LNCaP clone FGC (cell line): Measurements from ENCODE around the gene CFAP251.

Experiments
- DNase-seq: peaks from one replicate; pipeline ENCODE4 v3.0.0-alpha.2; 2011; ENCODE audit warnings: low read depth
- H3K4me3 ChIP-seq: 2 replicates; pipeline ENCODE4 v1.5.1; 2011; ENCODE audit warnings: mild to moderate bottlenecking, low read depth, low read length, control low read depth
- TF ChIP-seq, protein P1 (sequence below): IDR thresholded peaks from 2 replicates; pipeline ENCODE4 v1.5.1; 2012; ENCODE audit warnings: mild to moderate bottlenecking; ENCODE audit not compliant: control insufficient read depth, insufficient read depth; ENCODE audit errors: extremely low read depth

CFAP251 gene

DNA sequence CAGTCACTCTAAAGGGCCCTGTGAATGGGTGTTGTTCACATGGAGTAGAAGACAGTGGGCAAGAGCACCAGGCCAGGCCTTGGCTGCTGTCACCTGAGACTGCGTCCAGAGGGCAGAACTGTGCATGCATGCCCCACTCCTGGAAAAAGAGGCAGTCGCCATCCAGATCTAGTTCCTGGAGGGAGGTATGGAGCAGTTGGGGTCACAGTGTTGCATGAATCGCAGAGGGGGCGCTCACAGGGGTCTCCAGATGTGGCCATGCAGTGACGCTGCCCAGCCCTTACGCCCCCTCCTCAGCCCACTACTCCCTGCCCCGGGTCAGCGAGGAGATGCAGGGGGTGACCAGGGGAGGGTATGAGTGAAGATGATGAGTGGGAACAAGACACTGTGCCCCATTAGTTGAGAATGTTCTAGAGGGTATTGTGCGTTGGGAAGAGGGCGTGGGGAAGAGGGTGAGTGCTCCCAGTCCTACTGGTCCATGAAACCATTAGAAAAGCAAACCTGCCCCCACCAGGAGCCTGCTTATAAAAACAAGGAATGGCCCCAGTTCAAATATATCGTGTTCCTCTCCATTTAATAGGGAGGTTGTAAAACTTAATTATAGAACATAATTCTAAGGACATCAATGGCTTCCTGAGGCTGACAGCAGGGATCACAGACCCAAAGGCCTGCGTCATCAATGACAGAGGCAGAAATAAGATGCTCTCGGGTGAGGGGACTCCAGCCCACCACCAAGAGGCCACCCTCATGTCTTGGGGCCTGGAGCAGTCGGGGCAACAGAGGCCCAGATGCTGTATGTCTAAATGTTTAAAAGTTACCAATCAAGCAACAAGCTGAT, 71.1 kb downstream of the CFAP251 start:
- peak; percentile 27 for DNase-seq
- TF ChIP-seq, protein P1, sequence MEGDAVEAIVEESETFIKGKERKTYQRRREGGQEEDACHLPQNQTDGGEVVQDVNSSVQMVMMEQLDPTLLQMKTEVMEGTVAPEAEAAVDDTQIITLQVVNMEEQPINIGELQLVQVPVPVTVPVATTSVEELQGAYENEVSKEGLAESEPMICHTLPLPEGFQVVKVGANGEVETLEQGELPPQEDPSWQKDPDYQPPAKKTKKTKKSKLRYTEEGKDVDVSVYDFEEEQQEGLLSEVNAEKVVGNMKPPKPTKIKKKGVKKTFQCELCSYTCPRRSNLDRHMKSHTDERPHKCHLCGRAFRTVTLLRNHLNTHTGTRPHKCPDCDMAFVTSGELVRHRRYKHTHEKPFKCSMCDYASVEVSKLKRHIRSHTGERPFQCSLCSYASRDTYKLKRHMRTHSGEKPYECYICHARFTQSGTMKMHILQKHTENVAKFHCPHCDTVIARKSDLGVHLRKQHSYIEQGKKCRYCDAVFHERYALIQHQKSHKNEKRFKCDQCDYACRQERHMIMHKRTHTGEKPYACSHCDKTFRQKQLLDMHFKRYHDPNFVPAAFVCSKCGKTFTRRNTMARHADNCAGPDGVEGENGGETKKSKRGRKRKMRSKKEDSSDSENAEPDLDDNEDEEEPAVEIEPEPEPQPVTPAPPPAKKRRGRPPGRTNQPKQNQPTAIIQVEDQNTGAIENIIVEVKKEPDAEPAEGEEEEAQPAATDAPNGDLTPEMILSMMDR, result 0 out of 2 replicates have a peak, but pooled peaks have one; percentile 13
- H3K4me3 ChIP-seq, result no peak overlapping the region

DNA sequence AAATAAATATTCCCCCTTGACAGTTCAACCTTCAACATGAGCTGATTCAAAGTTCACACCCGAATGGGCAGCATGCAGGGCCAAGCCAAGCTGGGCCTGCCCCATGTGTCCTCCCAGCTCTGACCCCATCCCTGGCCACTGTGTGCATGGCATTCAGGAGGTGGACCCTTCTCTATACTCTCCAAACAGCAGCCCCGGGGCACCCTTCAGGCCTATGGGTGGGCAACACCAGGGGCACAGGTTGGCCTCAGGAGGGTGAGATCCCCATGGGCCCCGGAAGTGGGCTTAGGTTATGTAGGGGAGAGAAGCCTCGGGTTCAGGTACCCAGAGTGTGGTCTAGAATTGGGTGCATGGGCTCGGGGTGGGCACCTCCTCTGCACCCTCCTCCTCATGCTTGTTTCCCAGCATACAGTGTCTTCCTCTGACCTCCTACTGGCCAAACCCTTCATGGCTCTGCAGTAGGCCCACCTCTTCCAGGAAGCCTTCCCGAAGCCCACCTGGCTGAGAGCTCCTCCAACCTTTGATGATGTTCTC, 71.8 kb downstream of the CFAP251 start:
- no peak overlapping the region for H3K4me3 ChIP-seq
- DNase-seq, result no peak
- TF ChIP-seq, protein P1, result no peak

DNA sequence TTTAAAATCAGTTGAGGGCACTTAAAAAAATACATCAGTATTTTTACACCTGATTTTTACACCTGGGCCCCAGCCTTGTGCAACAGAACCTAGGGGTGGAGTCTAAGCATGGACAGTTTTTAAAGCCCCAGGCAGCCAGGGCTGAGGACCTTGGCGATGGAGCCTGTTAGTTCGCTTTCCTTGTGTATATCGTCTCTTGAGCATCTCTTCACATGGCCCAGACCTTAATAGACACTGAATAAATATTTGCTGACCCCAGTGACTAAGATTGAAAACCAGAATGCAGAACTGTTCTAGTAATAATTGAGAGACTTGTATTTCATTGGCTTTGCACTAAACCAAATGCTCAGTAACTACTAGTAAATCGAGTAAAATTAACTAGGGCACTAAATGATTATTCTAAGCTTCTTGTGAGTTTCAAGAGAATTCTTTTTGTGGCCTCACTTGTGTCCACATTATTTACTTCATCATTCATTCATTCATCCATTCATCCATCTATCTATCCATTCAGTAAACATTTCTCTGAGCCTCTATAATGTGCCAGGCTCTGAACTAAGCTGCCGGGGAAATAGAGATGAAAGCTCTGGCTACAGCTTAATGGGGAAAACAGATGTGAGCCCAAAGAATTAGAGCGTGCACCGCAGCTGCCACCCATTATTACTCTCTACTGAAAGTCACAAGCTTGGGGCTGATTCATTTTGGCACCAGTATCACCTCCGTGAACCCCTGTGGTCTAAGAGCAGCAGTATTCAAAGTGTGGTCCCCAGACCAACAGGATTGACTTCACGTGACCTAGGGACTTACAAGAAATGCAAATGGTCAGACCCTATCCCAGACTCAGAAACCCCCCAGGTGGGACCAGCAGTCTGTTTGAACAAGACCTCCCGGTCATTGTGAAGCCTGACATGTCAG, 72.6 kb downstream of the CFAP251 start:
- DNase-seq, result peak; percentile 37
- H3K4me3 ChIP-seq, result no peak overlapping the region
- TF ChIP-seq, protein P1, result no peak

DNA sequence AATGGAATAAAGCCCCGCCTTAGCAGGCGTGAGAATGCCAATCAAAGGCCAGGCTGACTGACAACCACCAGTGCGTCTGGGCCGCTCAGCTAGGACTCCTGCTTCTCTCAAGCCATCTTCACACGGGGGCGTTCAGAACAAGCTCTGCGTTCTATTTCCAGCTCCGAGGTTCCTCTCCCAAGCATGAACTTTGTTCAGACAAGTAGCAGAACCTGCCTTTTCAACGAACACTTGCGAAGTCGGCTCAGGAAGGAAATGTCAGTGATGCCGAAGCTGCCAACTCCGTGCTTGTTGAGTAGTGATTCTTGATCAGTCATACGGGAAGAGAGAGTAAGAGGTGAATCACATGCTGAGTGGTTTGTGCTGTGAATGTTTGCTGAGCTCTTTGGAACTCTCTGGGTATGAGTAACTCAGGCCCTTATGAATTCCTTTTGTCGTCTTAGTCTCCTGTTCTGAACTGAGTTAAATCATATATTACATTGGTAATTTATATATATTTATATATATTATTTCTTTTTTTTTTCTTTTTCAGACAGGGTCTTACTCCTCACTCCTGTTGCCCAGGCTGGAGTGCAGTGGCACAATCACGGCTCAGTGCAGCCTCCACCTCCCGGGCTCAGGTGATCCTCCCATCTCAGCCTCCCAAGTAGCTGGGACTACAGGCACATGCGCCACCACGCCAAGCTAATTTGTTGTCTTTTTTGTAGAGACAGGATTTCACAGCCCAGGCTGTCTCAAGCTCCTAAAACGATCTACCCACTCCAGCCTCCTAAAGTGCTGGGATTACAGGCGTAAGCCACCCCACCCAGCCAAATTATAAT, 73.9 kb downstream of the CFAP251 start:
- DNase-seq, result no peak
- TF ChIP-seq, protein P1, result no peak
- no peak overlapping the region for H3K4me3 ChIP-seq

DNA sequence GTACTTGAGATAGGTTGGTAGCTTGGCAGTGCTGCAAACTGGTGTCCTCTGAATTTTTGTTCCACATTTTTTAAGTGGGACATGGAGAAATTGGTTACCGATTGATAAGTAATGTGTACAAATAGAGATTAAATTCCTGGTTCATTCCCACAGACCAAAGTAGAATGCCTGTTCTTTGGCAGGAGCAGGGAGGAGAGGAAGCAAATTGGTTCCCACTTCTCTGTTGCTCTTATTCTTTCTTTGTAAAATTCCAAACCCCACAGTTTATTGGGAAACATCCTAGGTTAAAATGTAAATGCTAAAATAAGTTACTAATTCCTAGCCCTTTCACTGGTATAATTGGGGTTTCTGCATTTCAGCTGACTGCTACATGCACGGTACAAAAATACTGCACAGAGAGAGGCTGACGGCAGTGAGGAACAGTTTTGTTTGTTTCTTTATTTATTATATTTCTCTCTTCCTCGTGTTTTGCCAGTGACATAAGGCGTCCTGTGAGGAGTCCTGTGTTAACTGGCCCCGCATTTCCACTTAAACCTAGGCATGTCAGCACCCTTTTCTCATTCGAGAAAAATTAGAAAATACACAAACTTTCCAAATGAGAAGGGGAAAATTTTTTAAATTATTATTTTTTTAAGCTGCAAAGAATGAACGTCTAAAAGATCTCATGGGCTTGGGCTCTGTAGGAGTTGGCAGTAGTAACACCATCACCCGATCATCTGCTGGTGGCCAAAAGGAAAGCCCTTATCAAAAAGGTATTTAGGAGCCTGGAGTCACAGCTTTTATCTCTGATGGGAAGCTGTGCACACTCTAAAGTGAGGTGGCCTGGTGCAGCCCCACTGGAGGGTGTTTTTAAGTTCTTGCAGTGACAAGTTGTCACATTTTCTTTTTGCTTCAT, 77.9 kb downstream of the CFAP251 start:
- TF ChIP-seq, protein P1, result no peak
- no peak for DNase-seq
- no peak overlapping the region for H3K4me3 ChIP-seq
